ENCODE results near the gene NCR2.

Gene NCR2

DNA sequence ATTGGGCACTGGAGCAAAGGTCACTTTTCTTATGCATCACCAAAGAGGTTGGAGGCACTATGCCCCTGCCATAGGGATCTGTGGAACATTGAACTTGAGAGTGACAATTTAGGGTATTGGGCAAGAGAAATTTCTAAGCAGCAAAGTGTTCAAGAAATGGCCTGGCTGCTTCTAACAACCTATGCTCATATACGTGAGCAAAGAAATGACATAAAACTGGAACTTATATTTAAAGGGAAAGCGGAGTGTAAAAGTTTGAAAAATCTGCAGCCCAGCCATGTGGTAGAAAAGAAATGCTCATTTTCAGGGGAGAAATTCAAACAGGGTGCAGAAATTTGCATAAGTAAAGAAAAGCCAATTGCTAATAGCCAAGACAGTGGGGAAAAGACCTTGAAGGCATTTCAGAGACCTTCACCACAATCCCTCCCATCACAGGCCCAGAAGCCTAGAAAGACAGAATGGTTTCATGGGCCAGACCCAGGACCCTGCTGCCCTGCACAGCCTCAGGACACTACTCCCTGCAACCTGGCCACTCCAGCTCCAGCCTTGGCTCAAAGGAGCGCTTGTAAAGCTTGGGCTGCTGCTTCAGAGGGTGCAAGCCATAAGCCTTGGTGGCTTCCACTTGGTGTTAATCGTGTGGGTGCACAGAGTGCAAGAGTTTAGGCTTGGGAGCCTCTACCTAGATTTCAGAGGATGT lies 24.4 kb downstream of the NCR2 start:
- TF ChIP-seq CTCF (conservative IDR thresholded peaks at IDR 0.05) (no peak), ZFX (IDR thresholded peaks at IDR 0.05) (no peak)
- H3K27ac ChIP-seq: no peak overlapping the region

DNA sequence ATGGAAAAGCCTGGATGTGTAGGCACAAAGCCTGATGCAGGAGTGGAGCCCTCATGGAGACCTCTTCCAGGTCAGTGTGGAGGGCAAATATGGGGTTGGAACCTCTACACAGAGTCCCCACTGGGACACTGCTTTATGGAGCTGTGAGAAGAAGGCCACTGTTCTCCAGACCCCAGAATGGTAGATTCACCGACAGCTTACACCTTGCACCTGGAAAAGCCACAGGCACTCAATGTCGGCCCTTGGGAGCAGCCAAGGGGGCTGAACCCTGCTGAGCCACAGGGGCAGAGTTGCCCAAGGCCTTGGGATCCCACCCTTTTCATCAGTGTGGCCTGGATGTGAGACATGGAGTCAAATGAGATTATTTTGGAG lies 24.9 kb downstream of the NCR2 start:
- H3K27ac ChIP-seq: no peak overlapping the region
- TF ChIP-seq CTCF (conservative IDR thresholded peaks at IDR 0.05) (no peak), ZFX (IDR thresholded peaks at IDR 0.05) (no peak)

DNA sequence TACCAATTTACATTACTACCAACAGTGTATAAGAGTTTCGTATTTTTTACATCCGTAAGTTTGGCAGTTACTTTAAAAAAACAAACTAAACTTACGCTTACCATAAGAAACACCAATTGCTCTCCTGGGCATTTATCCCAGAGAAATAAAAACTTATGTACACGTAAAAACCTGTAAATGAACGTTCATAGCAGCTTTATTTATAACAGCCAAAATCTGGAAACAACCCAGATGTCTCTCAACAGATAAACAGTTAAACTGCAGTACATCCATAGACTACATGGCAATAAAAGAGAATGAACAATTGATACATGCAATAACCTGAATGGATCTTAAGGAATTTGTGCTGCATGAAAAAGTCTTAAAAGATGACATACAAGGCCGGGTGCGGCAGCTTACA lies 30.7 kb downstream of the NCR2 start:
- H3K27ac ChIP-seq: no peak overlapping the region
- TF ChIP-seq ZFX (IDR thresholded peaks at IDR 0.05) (no peak), CTCF (conservative IDR thresholded peaks at IDR 0.05) (no peak)

DNA sequence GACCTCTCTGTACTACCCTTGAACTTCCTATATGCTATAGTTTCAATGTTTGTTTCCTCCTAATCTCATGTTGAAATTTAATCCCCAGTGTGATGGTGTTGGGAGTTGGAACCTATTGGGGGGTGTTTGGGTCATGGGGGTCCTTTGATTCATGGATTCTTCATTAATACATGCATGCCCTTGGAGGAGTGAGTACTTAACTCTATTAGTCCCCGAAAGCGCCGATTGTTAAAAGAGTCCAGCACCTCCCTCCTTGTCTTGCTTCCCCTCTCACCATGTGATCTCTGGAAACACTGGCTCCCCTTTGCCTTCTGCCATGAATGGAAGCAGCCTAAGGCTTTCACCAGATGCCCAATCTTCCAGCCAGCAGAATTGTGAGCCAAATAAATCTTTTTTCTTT lies 31.7 kb downstream of the NCR2 start:
- TF ChIP-seq ZFX (IDR thresholded peaks at IDR 0.05) (no peak), CTCF (conservative IDR thresholded peaks at IDR 0.05) (no peak)
- no peak overlapping the region for H3K27ac ChIP-seq

DNA sequence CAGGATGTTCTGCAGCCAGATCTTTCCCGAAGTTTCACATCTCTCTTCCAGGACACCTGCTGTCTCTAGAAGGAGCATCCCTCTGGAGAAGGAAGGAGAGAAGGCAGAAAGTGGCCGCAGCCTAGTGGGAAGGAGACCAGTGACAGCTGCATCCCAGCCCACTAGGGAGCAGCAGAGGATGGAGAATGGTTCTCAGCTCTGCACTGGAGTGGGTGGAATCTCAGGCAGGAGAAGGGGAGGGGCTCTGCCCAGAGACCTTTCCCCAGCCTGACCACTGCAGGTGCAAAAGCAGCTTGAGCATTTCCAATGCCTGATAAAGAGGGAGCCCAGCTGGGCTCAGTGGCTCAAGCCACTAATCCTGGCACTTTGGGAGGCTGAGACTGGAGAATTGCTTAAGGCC lies 32.3 kb downstream of the NCR2 start:
- no peak overlapping the region for H3K27ac ChIP-seq
- TF ChIP-seq ZFX (IDR thresholded peaks at IDR 0.05) (no peak), CTCF (conservative IDR thresholded peaks at IDR 0.05) (peak; percentile 65)

- no peak overlapping the region for H3K27ac ChIP-seq
- no peak for TF ChIP-seq ZFX (IDR thresholded peaks at IDR 0.05)
Measured at GRCh38 chr6:41370488-41371111, 35.2 kb downstream of the NCR2 start.

DNA sequence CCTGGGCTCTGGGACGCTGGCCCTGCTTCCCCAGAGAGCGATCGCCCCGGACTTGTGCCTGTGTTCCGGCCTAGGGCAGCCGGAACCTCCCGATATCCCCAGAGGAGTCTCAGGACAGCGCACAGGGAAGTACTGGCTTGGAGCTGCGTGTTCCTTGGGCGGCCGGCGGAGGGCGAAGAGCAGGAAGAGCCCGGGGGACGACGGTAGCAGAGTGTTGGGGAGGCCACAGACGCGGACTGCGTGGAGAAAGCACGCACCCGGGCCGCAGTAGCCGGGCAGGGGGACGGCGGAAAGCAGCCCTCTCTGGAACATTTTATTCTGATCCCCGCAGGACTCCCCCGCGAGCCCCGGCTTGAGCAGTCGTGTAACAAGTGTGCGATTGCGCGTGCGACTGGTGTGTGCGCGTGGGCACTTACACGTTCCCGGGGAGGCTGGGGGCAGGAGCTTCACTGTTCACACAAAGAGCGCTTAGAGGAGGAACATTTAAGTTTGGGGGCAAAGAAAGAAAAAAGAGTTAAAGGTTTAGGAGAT lies 36.1 kb downstream of the NCR2 start:
- no peak overlapping the region for H3K27ac ChIP-seq
- TF ChIP-seq CTCF (conservative IDR thresholded peaks at IDR 0.05) (no peak; the same call in 1 of the 2 replicates), ZFX (IDR thresholded peaks at IDR 0.05) (no peak)

Measured in C4-2B (cell line).